HG03378 (cell line): ENCODE results near the gene TTLL7.

Source experiments
- ATAC-seq: cut with Tn5 transposase; IDR thresholded peaks from one replicate; pipeline ENCODE4 v1.9.1; 2021; ENCODE audit warnings: mild to moderate bottlenecking, moderate library complexity; ENCODE audit not compliant: unreplicated experiment

Gene TTLL7

GRCh38 chr1:83998498-83999315, at the start of gene TTLL7:
Gene TTLL7 (minus strand): TSS chr1:83999132. CDS start chr1:83952211, 46,921 bp downstream.
- ATAC-seq: peak; percentile 73

GRCh38 chr1:84042461-84042860, 43.5 kb upstream of the TTLL7 start:
- ATAC-seq: no peak

GRCh38 chr1:84037758-84038611, 39.1 kb upstream of the TTLL7 start:
- ATAC-seq: no peak

- no peak for ATAC-seq
These were observed 32.9 kb upstream of the TTLL7 start for GRCh38 chr1:84031802-84032327.

- no peak for ATAC-seq
These were observed 28.4 kb upstream of the TTLL7 start for GRCh38 chr1:84027368-84027767.

GRCh38 chr1:84025966-84026365, 27.0 kb upstream of the TTLL7 start:
- no peak for ATAC-seq

GRCh38 chr1:84021822-84022221, 22.9 kb upstream of the TTLL7 start:
- no peak for ATAC-seq

GRCh38 chr1:84020151-84020550, 21.2 kb upstream of the TTLL7 start:
- no peak for ATAC-seq

- no peak for ATAC-seq
These were observed 20.3 kb upstream of the TTLL7 start for GRCh38 chr1:84019217-84019616.

- no peak for ATAC-seq
These were observed 14.8 kb upstream of the TTLL7 start for GRCh38 chr1:84013708-84014107.

GRCh38 chr1:84012018-84012417, 13.1 kb upstream of the TTLL7 start:
- no peak for ATAC-seq

GRCh38 chr1:84010136-84010535, 11.2 kb upstream of the TTLL7 start:
- ATAC-seq: no peak

- ATAC-seq: no peak
These were observed 9.7 kb upstream of the TTLL7 start for GRCh38 chr1:84008631-84009030.

- ATAC-seq: no peak
These were observed 7.7 kb upstream of the TTLL7 start for GRCh38 chr1:84006591-84006990.

GRCh38 chr1:84001501-84001900, 2.6 kb upstream of the TTLL7 start:
- no peak for ATAC-seq

GRCh38 chr1:84000954-84001495, 2.1 kb upstream of the TTLL7 start:
- ATAC-seq: no peak

- ATAC-seq: no peak
These were observed 1.4 kb upstream of the TTLL7 start for GRCh38 chr1:84000196-84000885.

- peak; percentile 73 for ATAC-seq
These were observed 436 bp upstream of the TTLL7 start for GRCh38 chr1:83999316-83999819.

GRCh38 chr1:83998205-83998497, 781 bp downstream of the TTLL7 start:
- no peak for ATAC-seq

GRCh38 chr1:83997631-83998030, 1.3 kb downstream of the TTLL7 start:
- ATAC-seq: no peak

- no peak for ATAC-seq
These were observed 2.3 kb downstream of the TTLL7 start for GRCh38 chr1:83996621-83997020.
